Suprapubic skin (tissue), 4 donors: ENCODE data around the gene PABPN1L.

Experiments used
- CTCF ChIP-seq, 2 donors: fragments of 200-600 bp in 1 of 2; fragments of 450-650 bp in 1 of 2; sonication (generic) in 1 of 2; IDR thresholded peaks; one replicate each; pipeline ENCODE4 v1.5.1; 2016 to 2019; ENCODE audit warnings: antibody characterized with exemption in 2 of 2, mild to moderate bottlenecking in 1 of 2, moderate library complexity in 1 of 2
- EP300 ChIP-seq: sonication (generic); formaldehyde crosslinking; IDR thresholded peaks from one replicate; pipeline ENCODE4 v1.6.1; 2017; ENCODE audit warnings: antibody characterized with exemption
- POLR2A ChIP-seq, 2 donors: fragments of 450-650 bp; IDR thresholded peaks; one replicate each; pipeline ENCODE4 v1.6.1; 2017; ENCODE audit warnings: antibody characterized with exemption in 2 of 2, mild to moderate bottlenecking in 2 of 2, moderate library complexity in 2 of 2
- POLR2AphosphoS5 ChIP-seq, 3 donors: sonication (generic); formaldehyde crosslinking; IDR thresholded peaks; one replicate each; pipeline ENCODE4 v1.6.1; 2017; ENCODE audit warnings: antibody characterized with exemption in 3 of 3

- no peak for TF ChIP-seq POLR2A (IDR thresholded peaks at IDR 0.05)
- no peak for TF ChIP-seq CTCF (IDR thresholded peaks at IDR 0.05)
- no peak for TF ChIP-seq EP300
- no peak for TF ChIP-seq POLR2AphosphoS5 (IDR thresholded peaks at IDR 0.05)
Measured at GRCh38 chr16:88881007-88881615, 14.7 kb upstream of the PABPN1L start.
